SK-N-SH (cell line): ENCODE results near the gene ZNF621.

Experiments used
- CHD2 ChIP-seq: fragments of 150-350 bp; IDR thresholded peaks from 2 replicates; pipeline ENCODE4 v1.6.1; 2018; ENCODE audit warnings: low read length; ENCODE audit not compliant: partially characterized antibody
- CTCF ChIP-seq: fragments of 200-600 bp; sonication (generic); IDR thresholded peaks from 2 replicates; pipeline ENCODE4 v1.6.1; 2017; ENCODE audit warnings: antibody characterized with exemption, mild to moderate bottlenecking, moderate library complexity
- EZH2phosphoT487 ChIP-seq: fragments of 200-600 bp; sonication (generic); IDR thresholded peaks from 2 replicates; pipeline ENCODE4 v1.6.1; 2017; ENCODE audit warnings: low read depth, mixed run types, mild to moderate bottlenecking, antibody characterized with exemption, moderate library complexity, borderline replicate concordance
- JUND ChIP-seq: IDR thresholded peaks from 2 replicates; pipeline ENCODE4 v1.4.0; 2012
- MXI1 ChIP-seq: IDR thresholded peaks from 2 replicates; pipeline ENCODE4 v1.6.1; 2012; ENCODE audit warnings: mild to moderate bottlenecking, low read depth, low read length, improper control_type of control experiment
- PBX3 ChIP-seq: IDR thresholded peaks from 2 replicates; pipeline ENCODE4; 2012
- RAD21 ChIP-seq: IDR thresholded peaks from 2 replicates; pipeline ENCODE4 v1.6.1; 2012; ENCODE audit warnings: mild to moderate bottlenecking, low read length
- USF2 ChIP-seq: fragments of 150-350 bp; IDR thresholded peaks from 2 replicates; pipeline ENCODE4 v1.6.1; 2017; ENCODE audit warnings: antibody characterized with exemption, low read length, low read depth, borderline replicate concordance
- YY1 ChIP-seq: IDR thresholded peaks from 2 replicates; pipeline ENCODE4 v1.4.0; 2012; ENCODE audit warnings: low read depth, mild to moderate bottlenecking

GRCh38 chr3:40581166-40581565 is 56.4 kb downstream of the ZNF621 start:
- TF ChIP-seq MXI1 (no peak), EZH2phosphoT487 (no peak), JUND (no peak), RAD21 (no peak), CTCF (no peak), YY1 (no peak), USF2 (no peak), CHD2 (no peak), PBX3 (no peak)
